Activated CD8-positive, alpha-beta memory T cell treated with anti-CD3 and anti-CD28 coated beads, Interleukin-2, amount 50 U/mL, for 1 hour (primary cell): ENCODE measurements around the gene XCR1.
"Not testable (repeated sequence)": the region's sequence is repeated elsewhere in the genome, so short reads cannot be mapped to it uniquely, and the experiment has no call there.

Experiments used
- DNase-seq: peaks from one replicate; pipeline ENCODE4 v3.0.0-alpha.2; 2020; ENCODE audit errors: extremely low read depth

XCR1 gene

DNA sequence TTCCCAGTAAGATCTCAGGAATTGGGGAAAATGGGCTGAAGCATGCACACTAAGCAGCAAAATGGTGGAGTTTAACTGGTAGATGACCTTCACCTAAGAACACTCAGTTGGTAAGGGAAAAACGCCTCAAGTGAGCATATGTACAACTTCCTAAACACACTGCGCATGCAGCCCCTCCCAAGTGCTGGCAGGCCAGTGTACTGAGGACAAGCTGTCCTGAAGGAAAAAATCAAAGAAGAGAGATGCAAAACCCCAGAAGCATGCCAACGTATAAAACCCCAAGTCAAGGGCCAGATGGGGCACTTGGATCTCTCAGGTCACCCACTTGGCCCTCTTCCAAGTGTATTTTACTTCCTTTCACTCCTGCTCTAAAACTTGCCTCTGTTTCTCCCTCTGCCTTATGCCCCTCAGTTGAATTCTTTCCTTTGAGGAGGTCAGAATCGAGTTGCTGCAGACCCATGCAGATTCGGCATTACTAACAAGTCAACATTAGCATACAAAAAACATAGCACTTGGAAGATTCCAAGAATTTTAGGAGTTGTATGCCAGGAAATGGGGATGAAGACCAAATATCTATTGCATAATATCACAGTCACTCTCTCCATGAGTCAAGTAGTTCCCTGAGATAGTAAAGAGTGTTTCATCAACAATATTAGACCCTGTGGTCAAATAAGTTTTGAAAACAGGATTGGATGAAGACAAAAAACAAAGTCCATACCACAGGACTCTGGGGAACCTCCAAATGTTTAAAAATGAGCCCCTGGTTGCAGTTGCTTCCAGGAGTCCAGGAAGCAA is 20.8 kb downstream of the XCR1 start:
- no peak for DNase-seq

DNA sequence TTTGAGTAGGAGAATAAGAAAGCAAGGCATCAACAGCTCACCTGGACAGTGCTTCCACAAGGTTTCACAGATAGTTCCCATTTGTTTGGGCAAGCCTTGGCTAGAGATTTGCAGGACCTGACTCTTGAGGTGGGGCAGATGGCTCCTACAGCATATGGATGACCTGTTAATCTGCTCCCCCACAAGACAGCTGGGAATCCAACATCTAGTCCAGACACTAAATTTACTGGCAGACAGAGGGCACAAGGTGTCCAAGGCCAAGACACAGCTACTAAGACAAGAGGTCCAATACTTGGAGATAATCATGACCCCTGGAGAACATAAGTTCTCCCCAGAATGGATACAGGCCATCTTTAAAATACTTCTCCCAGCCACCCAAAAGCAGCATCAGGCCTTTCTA is 23.6 kb downstream of the XCR1 start:
- DNase-seq = not testable (repeated sequence)

DNA sequence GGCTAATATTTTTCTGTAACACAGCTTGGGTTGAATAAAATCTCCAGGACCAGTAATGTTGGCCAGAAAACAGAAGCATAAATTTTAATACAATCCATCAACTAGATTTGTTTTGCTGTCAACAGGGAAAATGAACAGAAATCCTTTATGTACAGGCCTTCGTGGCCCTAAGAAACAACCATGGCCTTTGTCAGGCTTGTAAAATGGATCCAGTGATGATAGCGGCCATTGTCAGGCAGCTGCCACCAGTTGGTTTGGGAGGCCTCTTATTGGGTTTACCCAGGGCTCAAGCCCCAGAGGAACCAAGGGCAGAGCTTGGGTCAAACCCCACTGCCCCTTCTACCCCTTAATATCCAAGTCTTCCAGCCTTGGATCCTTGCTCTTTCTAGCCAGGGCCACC is 26.1 kb downstream of the XCR1 start:
- no peak for DNase-seq

DNA sequence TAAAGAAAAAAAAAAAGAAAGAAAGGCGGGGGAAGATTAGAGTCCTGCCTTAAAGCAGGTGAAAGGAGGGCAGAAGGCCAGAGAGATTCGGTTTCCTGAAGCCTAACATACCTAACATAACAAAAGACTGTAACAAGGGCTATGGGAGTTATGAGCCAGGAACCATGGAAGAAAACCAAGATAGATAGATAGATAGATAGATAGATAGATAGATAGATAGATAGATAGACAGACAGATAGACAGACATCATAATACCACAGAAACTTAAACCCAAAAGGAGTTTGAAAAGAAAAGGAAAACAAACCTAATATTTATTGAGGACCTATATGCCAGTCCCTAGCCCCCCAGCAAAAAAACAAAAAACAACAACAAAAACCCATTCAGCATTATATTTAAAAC is 29.3 kb downstream of the XCR1 start:
- no peak for DNase-seq

DNA sequence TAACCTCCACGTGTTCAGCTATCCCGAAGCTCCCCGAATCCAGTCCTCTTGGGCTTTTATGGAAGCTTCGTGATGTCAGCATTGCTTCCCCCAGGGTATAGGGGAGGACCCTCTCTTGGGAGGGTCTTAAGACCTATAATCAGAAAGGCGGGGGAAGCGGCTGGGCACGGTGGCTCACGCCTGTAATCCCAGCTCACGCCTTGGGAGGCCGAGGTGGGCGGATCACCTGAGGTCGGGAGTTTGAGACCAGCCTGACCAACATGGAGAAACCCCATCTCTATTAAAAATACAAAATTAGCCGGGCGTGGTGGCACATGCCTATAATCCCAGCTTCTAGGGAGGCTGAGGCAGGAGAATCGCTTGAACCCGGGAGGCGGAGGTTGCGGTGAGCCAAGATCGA is 29.8 kb downstream of the XCR1 start:
- DNase-seq = not testable (repeated sequence)

DNA sequence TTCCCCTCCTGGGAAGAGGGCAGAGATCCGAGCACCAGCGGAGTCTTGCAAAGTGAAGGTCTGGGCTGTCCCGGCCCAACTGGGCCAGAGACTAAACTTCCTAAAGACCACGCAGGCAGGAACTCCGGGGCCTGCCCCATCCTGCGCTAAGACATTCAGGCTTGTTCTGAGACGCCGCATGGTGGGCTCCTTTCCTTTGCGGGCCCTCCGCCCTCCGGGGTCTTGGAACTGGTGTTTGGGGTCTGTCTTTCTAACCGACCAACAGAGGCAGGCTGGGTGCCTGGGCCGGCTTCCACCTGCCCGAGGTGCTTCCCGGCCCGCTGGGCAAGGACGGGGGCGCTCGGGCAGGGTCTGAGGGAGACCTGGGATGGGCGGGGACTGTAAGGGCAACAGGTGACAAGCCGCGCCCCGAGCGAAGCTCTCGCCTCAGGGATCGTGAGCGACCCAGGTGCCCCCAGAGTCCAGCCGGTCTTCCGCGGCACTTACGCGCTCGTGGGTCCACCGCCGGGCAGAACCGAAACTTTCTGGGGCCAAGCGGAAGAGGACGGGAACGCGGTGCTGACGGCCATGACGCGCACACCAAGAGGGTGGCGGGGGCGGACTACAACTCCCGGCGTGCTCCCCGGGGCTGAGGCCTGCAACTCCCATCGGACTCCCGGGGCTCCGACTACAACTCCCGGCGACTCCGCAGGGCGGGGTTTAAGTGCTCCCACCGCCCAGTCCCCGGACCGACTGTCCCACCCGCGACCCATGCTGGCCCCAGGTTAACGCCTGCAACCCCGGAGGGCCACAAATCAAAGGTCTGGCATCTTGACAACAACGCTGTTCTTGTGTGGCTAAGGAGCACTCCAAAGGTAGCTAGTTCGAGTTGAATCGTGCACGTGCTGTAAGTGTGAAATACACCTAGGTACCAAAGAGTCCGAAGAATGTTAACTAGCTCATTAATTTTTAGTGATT is 31.8 kb downstream of the XCR1 start, which contains the start of gene FYCO1:
Gene FYCO1 (minus strand): TSS at position 589 of the 957 bp plus-strand sequence. CDS start 10,914 bp downstream, outside the sequence.
- DNase-seq = peak; percentile 59

DNA sequence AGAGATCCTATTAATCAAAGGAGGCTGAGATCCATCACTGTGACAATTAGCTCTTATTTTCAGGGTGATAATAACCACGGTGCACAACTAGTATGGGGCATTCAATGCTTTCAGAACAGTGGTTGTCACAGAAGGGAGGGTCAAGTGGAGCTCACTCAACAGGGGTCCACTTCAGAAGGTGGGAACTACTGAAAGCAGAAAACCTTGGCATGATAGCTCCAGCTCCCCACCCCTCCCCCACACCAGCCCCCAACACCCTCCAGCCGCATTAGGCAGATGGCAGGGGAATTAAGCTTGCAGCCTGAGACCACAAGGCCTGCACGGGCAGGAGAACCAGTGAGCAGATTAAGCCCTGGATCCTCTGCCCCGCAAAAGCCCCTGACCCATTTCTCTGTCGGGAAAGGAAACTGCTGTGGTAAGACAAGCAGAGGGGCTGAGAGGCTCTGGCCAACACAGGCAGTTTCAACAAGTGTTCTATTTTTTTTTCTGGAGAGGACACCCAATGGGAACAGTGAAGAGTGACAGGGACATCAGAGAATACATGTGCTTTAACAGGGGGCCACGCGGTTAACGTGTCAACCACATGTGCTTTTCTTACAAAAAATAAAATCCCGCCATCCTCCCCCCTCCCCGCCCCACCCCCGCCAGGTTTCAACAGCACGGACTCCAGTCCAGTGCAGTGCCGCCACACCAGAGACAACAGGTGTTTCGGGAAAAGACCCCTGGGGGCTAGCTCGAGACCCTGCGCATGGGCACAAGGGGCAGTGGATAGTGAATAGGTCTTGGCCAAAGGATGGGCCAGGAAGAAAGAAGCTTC is 32.7 kb downstream of the XCR1 start:
- DNase-seq = no peak

DNA sequence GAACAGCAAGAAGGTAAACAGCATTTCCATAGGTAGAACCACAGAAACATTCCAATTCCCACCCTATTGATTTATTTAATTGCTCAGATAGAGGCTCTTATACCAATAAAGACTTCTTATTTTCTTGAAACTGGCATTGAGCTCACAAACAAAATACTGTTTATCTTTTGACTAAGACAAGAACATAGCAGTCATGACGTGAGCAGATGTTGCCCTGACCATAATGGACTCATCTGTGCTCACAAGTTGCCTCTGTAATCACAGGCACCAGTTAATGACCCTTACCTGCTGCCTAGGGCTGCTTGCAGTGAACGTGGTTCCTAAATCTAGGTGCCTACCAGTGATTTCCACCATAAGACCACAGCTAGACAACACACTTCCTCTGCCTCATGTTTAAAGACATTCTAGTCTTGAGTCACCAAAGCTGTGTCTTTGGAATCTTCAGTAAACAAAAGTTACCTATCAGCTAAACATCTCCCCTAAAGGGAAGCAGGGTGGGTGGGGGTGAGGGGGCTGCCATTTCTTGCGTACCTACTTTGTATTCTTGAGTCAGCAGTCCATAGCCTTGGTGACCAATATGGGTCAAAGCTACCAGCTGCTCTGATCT is 33.8 kb downstream of the XCR1 start:
- peak; percentile 25 for DNase-seq

DNA sequence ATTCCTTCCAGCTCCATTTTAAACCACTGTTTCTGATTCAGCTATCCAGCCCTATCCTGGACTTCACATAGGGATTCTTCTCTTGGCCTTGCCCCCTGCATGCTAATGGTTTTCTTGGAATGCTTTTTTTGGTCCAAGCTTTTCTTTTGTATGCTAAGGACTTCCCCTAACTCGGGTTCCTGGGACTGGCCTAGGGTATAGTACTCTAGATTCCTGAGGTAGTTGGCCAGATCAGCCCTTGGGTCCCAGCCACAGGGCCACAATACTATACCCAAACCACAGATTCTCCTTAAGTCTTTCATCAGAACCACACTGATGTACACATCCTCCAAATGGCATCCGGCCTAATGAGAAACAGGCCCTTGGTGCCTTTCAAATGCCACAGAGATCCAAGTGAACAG is 34.5 kb downstream of the XCR1 start:
- no peak for DNase-seq

DNA sequence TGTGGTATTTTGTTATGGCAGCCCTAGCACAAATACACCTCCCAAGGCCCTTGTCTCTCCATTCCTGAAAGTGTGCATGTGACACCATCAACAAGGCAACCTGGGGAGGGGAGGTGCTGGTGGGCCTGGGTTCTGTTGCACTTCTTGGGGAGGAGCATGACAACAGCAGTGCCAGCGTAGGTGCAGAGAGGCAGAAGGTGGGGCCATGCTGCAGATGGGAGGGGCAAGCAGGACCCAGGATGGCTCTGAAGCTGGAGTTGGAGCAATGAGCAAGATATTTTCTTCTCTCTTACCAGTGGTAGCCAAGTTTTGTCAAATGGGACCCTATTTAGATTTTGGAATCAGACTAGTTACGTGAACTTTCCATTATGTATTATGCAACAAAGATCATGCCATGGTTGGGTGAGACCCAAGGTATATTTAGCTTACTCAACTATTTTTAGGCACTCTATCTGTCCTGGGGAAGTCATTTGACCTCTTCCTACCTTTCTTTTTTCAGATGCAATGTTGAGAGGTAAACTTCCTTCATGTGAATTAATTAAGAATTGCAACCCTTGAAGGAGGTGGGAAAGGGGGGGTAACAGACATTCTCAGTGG is 35.1 kb downstream of the XCR1 start:
- no peak for DNase-seq

DNA sequence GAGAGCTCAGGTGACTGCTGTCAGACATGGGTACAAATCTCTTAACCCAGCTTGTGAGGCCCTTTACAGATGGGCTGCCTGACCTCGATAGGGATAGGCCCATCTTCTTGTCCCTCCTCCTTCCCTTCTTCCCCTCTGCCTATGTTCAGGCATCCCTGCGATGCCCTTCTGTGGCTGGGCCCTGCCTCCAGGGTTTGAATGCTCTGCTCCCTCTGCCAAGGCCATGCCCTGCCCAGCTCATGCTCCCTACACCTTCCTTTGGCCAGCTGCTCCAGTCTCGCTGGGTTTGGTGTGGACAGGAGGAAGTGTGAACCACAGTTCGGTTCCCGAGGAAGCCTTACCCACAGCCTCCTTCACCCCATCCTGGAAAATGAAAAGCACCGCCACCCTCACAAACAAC is 35.9 kb downstream of the XCR1 start:
- no peak for DNase-seq

DNA sequence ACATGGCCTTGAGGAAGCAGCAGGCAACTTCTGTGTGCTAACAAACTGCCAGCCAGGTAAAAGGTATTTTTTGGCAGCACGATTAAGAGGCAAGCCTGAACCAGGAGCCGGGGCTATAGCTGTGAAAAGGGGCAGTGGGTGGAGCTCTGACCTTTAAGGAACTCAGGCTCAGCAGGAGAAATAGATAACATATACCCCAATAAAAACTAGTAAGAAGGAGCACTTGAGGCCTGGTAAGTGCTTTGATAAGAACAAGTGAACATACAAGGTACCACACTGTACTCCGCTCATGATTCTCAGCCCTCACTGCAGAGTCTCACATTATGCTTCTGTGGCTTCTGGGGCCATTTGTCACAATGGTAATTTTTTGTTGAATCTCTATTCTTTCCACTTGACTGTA is 37.1 kb downstream of the XCR1 start:
- DNase-seq = no peak

DNA sequence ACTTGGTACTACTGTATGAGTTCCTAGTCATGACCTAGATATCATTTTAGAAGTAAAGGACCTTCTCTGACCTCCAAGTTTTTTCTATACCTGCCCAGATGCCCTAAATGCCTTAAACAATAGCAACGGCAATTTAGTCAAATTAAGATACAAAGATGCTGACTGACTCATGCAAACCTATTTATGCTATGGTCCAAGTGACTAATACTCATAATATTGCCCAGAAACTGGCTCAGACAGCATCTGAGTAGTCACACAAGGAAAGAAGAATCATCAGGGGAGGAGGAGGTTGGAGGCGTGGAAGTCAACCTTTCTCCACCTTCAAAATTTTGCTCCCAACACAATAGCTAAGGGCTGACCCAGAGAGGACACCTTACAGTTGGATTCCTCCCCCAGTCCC is 38.5 kb downstream of the XCR1 start:
- no peak for DNase-seq

DNA sequence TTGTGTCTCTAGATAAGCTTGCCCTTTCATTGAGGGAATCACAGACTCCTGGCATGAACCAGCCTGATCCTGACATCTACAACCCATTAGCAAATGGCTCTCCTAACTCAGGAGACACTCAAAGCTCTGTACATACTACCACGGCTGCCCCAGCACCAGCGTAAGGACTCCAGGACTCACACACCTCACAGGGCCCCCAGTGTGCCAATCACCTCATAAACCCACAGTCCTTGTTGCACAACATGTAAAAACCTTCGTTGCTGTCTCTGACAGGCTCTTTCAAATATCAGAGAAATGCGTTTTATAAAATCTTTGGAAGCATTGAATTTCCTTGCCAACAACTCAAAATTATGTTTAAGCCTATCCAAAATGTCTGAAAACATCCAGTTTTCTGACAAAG is 38.9 kb downstream of the XCR1 start:
- DNase-seq = no peak

DNA sequence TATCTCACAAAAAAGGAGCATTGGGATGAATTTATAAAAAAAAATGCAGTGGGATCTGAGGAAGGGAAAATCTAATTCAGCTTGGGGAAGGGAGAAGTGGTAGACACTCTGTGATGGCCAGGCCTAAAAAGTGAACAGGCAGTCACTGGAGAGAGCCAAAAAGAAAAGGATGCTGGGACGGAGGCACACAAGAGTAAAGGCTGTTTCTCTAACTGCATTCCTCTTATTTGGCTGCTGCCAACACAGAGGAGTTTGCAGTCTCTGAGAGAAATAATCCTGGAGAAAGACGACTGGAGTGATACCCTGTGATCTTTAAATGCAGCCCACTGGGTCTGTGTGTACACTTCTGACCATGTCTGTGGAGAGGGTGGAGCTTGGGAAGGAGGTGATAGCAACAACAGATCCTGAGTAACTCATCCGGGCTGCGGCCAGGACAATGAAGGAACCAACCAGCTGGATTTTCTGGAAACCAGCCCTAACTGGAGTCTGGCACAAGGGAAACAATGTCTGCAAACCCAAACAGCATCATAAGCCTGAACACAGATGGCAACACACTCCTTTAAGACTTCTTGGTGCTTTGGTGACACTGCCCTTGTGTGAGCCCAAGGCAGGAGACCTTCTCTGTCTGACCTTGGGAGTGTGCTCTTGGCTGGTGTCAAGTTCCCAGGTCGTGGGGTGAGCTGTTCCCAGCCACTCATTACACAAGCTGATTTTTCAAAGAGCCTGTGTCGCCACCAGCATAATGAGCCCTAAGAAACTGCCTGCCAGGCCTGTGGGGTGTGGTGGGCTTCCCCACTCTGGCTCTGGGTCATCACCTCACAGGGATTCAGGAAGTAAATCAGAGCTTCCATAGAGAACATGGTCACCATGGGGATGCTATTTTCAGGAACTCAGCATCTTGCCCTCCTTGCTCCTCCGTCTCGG is 39.7 kb downstream of the XCR1 start:
- DNase-seq = no peak

DNA sequence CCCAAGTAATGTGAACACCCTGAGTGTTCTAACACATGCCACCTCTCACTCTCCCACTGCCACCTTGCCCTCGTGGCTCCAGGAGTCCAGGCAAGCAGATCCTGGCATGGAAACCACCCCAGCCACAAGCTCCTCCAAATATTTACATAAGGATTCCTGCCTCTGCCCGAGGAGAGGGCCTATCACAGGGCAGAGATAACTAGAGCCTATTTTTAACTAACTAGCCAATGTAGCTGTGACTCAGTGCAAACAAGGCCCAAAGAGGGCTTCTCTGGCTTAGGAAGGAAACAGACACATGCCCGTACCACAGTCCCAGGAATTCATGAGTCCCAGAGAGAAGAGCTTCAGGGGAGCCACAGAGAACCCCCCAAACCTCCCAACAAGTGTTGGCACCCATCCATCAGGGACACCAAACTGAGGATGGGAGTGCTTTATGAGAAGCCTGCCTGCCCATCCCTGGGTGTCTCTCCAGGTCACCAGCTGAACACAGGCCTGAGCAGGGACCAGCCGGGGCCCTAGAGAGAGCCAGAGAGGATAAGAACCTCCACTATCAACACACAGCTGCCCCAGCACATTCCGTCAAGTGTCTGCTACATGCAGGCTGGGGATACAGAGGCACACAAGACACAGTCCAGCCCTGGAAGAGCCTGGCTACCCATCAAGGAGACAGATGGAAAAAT is 40.8 kb downstream of the XCR1 start:
- no peak for DNase-seq

DNA sequence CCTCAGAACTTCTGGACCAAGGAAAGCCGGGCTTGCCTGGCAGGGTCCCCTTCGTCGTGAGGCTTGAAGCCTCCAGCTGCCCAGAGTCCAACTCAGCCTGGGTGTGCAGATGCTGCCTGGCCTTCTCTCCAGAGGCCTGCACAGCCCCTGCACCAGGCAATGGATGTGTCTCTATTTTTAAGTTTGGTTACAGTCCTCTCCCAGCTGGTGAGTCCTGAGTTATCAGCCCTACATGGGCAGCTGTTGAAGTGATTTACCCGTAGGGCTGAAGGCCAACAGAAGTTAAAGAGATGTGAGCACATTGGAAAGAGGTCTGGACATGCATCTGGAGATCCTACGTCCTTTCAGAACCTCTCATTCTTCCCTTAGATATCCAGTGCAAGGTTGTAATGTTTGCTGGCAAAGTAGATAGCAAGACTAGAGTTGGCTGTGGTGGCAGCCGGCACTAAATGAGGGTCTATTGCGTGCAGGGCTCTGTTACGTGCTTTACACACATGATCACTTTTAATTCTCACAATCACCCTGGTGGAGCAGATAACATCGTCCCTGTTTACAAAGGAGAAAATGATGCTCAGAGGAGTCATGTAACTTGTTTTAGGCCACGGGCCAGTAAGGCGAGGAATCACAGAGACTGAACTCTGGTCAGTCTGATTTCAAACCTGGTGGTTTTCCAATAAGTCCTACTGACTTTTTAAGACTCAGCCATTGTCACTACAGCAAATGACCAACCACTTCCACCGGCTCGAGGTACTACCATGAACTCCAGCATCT is 41.6 kb downstream of the XCR1 start:
- DNase-seq = no peak
